Activated T-cell treated with anti-CD3 and anti-CD28 coated beads, Interleukin-2, amount 50 U/mL, for 24 hours (primary cell): Measurements from ENCODE around the gene ZNF362.

Experiments
- DNase-seq: peaks from one replicate; pipeline ENCODE4 v3.0.0-alpha.2; 2020
- H3K27ac Mint-ChIP-seq: 2 replicates; pipeline ENCODE4 v1.8.0; 2020; ENCODE audit warnings: mild to moderate bottlenecking, mixed read lengths
- H3K27me3 Mint-ChIP-seq: 2 replicates; pipeline ENCODE4 v1.8.0; 2020; ENCODE audit warnings: mixed read lengths
- H3K36me3 Mint-ChIP-seq: 2 replicates; pipeline ENCODE4 v1.8.0; 2020; ENCODE audit warnings: low read depth, mixed read lengths
- H3K4me1 Mint-ChIP-seq: 2 replicates; pipeline ENCODE4 v1.8.0; 2020; ENCODE audit warnings: low read depth, mixed read lengths
- H3K4me3 Mint-ChIP-seq: 2 replicates; pipeline ENCODE4 v1.8.0; 2020; ENCODE audit warnings: mild to moderate bottlenecking, moderate library complexity, mixed read lengths
- H3K9me3 Mint-ChIP-seq: 2 replicates; pipeline ENCODE4 v1.8.0; 2020; ENCODE audit warnings: mixed read lengths

Gene ZNF362

GRCh38 chr1:33349081-33349759, 92.9 kb downstream of the ZNF362 start:
- peaks cover 52% of the 10 kb centered on the region for H3K4me1 Mint-ChIP-seq
- H3K4me3 Mint-ChIP-seq = peak overlapping the region; percentile 94
- peak; percentile 73 for DNase-seq
- peaks cover 44% of the 10 kb centered on the region for H3K36me3 Mint-ChIP-seq
- no peaks in the 10 kb centered on the region for H3K9me3 Mint-ChIP-seq
- H3K27ac Mint-ChIP-seq = peak overlapping the region; percentile 94
- no peaks in the 10 kb centered on the region for H3K27me3 Mint-ChIP-seq

- H3K9me3 Mint-ChIP-seq = no peaks in the 10 kb centered on the region
- DNase-seq = peak; percentile 89
- peak overlapping the region; percentile 87 for H3K4me3 Mint-ChIP-seq
- peak overlapping the region; percentile 93 for H3K27ac Mint-ChIP-seq
- H3K27me3 Mint-ChIP-seq = no peaks in the 10 kb centered on the region
- peaks cover 50% of the 10 kb centered on the region for H3K4me1 Mint-ChIP-seq
- peaks cover 38% of the 10 kb centered on the region for H3K36me3 Mint-ChIP-seq
Observed at GRCh38 chr1:33349778-33350610, 93.7 kb downstream of the ZNF362 start.
